AG09319 (cell line): Measurements from ENCODE around the gene ZNF317.

Experiments
- DNase-seq: peaks from one replicate; pipeline ENCODE4 v3.0.0-alpha.2; 2010; ENCODE audit warnings: low read depth; ENCODE audit errors: extremely low read depth
- CTCF ChIP-seq: IDR thresholded peaks from 2 replicates; pipeline ENCODE4 v1.5.1; 2011; ENCODE audit warnings: low read depth, mild to moderate bottlenecking, inconsistent platforms, low read length, moderate library complexity

Gene ZNF317

GRCh38 chr19:9140159-9140874, at the start of gene ZNF317:
Gene ZNF317 (plus strand): TSS chr19:9140397. CDS start chr19:9156017, 15,620 bp downstream.
- peak; percentile 76 for DNase-seq
- TF ChIP-seq CTCF, result no peak

- TF ChIP-seq CTCF, result no peak
- no peak for DNase-seq
Observed at GRCh38 chr19:9107375-9107774, 32.8 kb upstream of the ZNF317 start, which contains the start of gene OR7G2. Gene OR7G2 (minus strand): TSS chr19:9107475. CDS start chr19:9103243, 4,232 bp downstream.

DNA sequence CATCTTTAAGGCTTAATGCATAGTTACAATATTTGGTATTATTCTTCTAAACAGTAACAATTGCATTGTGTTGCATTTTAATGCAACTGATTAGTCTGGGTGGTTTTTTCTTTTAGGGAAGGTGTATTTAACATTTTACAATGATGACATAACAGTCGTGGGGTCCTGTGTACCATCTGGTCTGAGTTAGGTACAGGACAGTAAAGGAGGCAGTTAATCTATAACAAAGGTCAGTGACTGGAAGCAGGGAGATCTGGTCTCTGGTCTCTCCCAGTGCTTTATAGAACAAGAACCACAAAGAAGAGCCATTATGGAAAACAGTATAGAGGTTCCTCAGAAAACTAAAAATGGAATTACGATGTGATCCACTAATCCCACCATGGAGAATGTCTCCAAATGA, 30.2 kb upstream of the ZNF317 start:
- DNase-seq, result no peak
- TF ChIP-seq CTCF, result no peak

DNA sequence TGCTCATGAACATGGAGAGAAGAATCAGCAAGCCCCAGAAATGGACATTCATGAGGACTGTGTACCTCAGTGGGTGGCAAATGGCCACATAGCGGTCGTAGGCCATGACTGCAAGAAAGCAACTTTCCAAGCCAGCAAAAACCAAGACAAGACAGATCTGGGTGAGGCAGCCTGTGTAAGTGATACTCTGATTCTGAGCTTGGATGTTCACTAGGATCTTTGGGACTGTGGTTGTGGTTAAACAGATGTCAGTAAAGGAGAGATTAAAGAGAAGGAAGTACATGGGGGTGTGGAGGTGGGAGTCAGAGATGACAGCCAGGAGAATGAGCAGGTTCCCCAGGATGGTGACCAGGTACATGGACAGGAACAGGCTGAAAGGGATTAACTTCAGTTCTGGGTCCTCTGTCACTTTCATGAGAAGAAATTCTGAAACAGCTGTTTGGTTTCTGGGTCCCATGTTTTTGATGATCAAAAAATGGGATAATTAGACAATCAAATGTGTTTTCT, 24.8 kb upstream of the ZNF317 start, which contains the start of gene OR7G1:
Gene OR7G1 (minus strand): TSS at position 457 of the 507 bp plus-strand sequence. CDS start 0 bp downstream, at position 457.
- no peak for DNase-seq
- no peak for TF ChIP-seq CTCF

DNA sequence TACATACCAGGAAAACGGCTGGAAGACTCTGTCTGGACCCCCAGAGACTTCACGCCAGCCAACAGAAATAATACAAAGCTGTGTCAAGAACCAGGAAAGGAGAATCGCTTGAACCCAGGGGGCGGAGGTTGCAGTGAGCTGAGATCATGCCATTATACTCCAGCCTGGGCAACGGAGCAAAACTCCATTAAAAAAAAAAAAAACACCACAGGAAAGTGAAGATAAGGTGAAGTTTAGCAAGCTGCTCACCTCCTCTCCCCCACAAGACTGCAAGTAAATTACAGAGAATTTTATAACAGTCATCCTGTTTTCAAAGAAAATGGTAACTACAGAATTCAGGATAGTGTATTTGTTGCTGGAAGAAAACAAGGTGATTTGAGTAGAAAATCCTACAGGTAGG, 23.6 kb upstream of the ZNF317 start:
- no peak for TF ChIP-seq CTCF
- no peak for DNase-seq

DNA sequence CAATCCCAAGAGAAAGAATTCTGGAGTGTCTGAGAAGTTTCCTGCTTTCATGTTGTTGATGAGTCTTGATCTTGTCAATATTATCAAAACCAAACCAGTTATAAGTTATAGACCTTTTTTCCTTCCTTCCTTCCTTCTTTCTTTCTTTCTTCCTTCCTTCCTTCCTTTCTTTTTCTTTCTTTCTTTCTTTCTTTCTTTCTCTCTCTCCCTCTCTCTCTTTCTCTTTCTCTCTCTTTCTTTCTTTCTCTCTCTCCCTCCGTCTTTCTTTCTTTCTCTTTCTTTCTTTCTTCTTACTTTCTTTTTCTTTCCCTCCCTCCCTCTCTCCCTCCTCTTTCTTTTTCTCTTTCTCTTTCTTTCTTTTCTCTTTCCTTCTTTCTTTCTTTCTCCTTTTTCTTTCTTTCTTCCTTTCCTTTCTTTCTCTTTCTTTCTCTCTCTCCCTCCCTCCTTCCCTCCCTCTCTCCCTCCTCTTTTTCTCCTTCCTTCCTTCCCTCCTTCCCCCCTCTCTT, 13.2 kb upstream of the ZNF317 start, which contains the start of gene OR7G3:
Gene OR7G3 (minus strand): TSS at position 51 of the 506 bp plus-strand sequence. CDS start 0 bp downstream, at position 51.
- DNase-seq, result no peak
- TF ChIP-seq CTCF, result no peak

- TF ChIP-seq CTCF, result no peak
- DNase-seq, result no peak
Observed at GRCh38 chr19:9128171-9128570, 12.0 kb upstream of the ZNF317 start.
